ENCODE data around the gene PUM1. TPM values are rescaled to one million over a fixed set of nuclear protein-coding genes. Genes with fewer than 3 reads are reported as not detected.

The PUM1 gene
- total and polyA plus RNA-seq, 2 of the 8 experiments (the other 6 are each of a cell fraction or from before 2014, with no cell fraction given), result 122 to 177 TPM

DNA sequence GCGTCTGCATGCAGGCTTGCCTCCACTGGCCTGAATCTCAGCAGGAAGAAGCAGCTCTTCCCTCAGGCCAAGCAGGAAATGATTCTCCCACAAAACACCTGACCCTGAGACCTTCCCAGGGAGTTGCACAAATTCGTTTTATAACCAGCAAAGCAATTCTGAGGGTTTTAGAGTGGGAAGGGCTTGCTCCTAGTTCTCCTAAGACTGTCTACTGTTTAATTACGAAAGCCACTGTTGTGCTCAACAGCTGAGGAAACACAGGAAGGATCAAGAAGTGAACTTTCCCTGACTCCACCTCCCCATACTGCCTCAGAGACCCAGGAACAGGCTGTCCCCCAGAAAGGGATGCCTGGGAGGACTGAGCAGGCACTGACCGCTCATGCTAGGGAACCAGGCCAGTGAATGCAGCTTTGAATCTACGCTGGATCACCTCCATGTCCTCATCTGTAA, 37.0 kb upstream of the PUM1 start:
- Histone ChIP-seq H4K8ac (ENCODE audit: extremely low read depth, insufficient read depth, low read length) (no peak overlapping the region), H2BK20ac (ENCODE audit: low read length) (peak overlapping the region; percentile 34; the same call in 1 of the 2 replicates), H3K27ac (ENCODE audit: low read depth, low read length) (no peak overlapping the region), H2BK5ac (ENCODE audit: low read depth, low read length) (no peak overlapping the region), H2BK120ac (replicated peaks; ENCODE audit: low read depth, low read length) (no peak overlapping the region), H3K4me1 (replicated peaks in 1 of 4; ENCODE audit: control insufficient read depth in 3 of 4, insufficient read depth in 4 of 4, low read length in 3 of 4) (peaks cover 0 to 4% (median 0%) of the 10 kb centered on the region in 4 experiments; a peak in 2 of 7 replicates), H3K9me3 (ENCODE audit: insufficient read depth in 2 of 2, low read depth in 1 of 2, low read length in 1 of 2) (no peaks in the 10 kb centered on the region), H2BK12ac (ENCODE audit: low read depth, low read length) (peak overlapping the region; percentile 0; the same call in 1 of the 2 replicates), H3K23me2 (ENCODE audit: low read depth, low read length) (no peaks in the 10 kb centered on the region), H3K18ac (ENCODE audit: extremely low read depth, low read length) (0 out of 2 replicates have a peak overlapping the region, but pooled peaks have one; percentile 60), H4K20me1 (replicated peaks in 1 of 2; ENCODE audit: control insufficient read depth in 1 of 2, insufficient read depth in 2 of 2, low read length in 2 of 2) (no peaks in the 10 kb centered on the region), H3K27me3 (replicated peaks in 1 of 4; ENCODE audit: control insufficient read depth in 3 of 4, extremely low read depth in 1 of 4, insufficient read depth in 3 of 4, low read length in 3 of 4) (no peaks in the 10 kb centered on the region), H3K14ac (ENCODE audit: insufficient read length) (no peak overlapping the region), H3K36me3 (ENCODE audit: control insufficient read depth in 2 of 4, insufficient read depth in 4 of 4, low read length in 3 of 4) (no peaks in the 10 kb centered on the region), H3K23ac (ENCODE audit: insufficient read length) (no peak overlapping the region), H3K4me2 (ENCODE audit: insufficient read depth in 1 of 2, low read depth in 2 of 2, low read length in 2 of 2) (no peak overlapping the region), H2BK15ac (ENCODE audit: low read length) (peak overlapping the region; percentile 7; the same call in 1 of the 2 replicates), H2AFZ (ENCODE audit: low read length) (peak overlapping the region; percentile 98), H3K79me2 (ENCODE audit: control insufficient read depth in 1 of 2, insufficient read depth in 2 of 2, low read length in 2 of 2) (no peaks in the 10 kb centered on the region), H2AK5ac (ENCODE audit: low read depth, low read length) (no peak overlapping the region), H3K79me1 (ENCODE audit: low read depth, low read length) (no peaks in the 10 kb centered on the region), H3K4me3 (ENCODE audit: extremely low read depth in 1 of 4, insufficient read depth in 2 of 4, low read depth in 3 of 4, low read length in 4 of 4) (no peak overlapping the region), H3K9ac (replicated peaks in 1 of 4; ENCODE audit: extremely low read depth in 1 of 4, low read depth in 3 of 4, low read length in 3 of 4) (no peak overlapping the region), H4K5ac (ENCODE audit: insufficient read length, low read depth, low read length) (no peak overlapping the region), H3K4ac (replicated peaks; ENCODE audit: insufficient read length, low read depth, low read length) (no peak overlapping the region), H3K56ac (replicated peaks; ENCODE audit: insufficient read length, low read depth, low read length) (no peak overlapping the region), H4K91ac (replicated peaks; ENCODE audit: insufficient read length, low read length) (no peak overlapping the region)
- WGBS, 2 experiments (ENCODE audit: extremely low coverage in 1 of 2, insufficient coverage in 1 of 2, insufficient read length in 1 of 2, insufficient replicate concordance in 2 of 2, low coverage in 1 of 2, low lambda C conversion rate in 2 of 2, missing lambda C conversion rate in 1 of 2), result 87% methylated on average over 5 of the region's 5 CpGs; no CpG with 5 or more reads in 1 of the 2 experiments
- CTCF ChIA-PET (ENCODE audit: partially characterized antibody), result interaction anchor here (0.6 kb wide), 1 partner anchor 61 kb away, joined by 3 read pairs; no protein-coding TSS in a partner anchor
- DNase-seq (ENCODE audit: low read depth in 1 of 2, low spot score in 2 of 2) (no peak), FAIRE-seq (no peak)
- POLR2A ChIA-PET (ENCODE audit: partially characterized antibody), result interaction anchor here (1.4 to 1.8 kb wide), 2 partner anchors 37 to 52 kb away, joined by 5 to 7 read pairs; partner anchors contain the start of gene PUM1
- TF ChIP-seq CREB1 (IDR thresholded peaks at IDR 0.05) (no peak), CBX5 (IDR thresholded peaks at IDR 0.05; ENCODE audit: low read depth, low read length) (no peak), RFX5 (IDR thresholded peaks at IDR 0.05; ENCODE audit: borderline replicate concordance, low read depth, low read length) (no peak), SAP30 (IDR thresholded peaks at IDR 0.05; ENCODE audit: insufficient read depth, insufficient replicate concordance, low read length) (no peak), SUZ12 (IDR thresholded peaks at IDR 0.05; ENCODE audit: low read length) (no peak), ZNF274 (IDR thresholded peaks at IDR 0.05; ENCODE audit: borderline replicate concordance, extremely low read depth, low read length) (no peak), RNF2 (IDR thresholded peaks at IDR 0.05; ENCODE audit: borderline replicate concordance, low read depth, low read length, missing control alignments, poor library complexity, severe bottlenecking) (no peak)

All from H1 (cell line).